ENCODE measurements around the gene UBC. TPM values are rescaled to one million over a fixed set of nuclear protein-coding genes. Genes with fewer than 3 reads are reported as not detected.

The UBC gene
- total RNA-seq, 1 donor: 2,055 TPM

- H3K27me3 ChIP-seq (ENCODE audit: insufficient read depth, low read length): no peaks in the 10 kb centered on the region
- H3K4me3 ChIP-seq (ENCODE audit: low read length): no peak overlapping the region
- H3K9me3 ChIP-seq (ENCODE audit: low read depth, low read length): no peaks in the 10 kb centered on the region
- peaks cover 36% of the 10 kb centered on the region for H3K4me1 ChIP-seq (ENCODE audit: insufficient read depth, low read length)
These were observed 46.0 kb downstream of the UBC start for GRCh38 chr12:124868252-124869058.

GRCh38 chr12:124867401-124867930 lies 47.0 kb downstream of the UBC start:
- Histone ChIP-seq H3K4me3 (ENCODE audit: low read length) (no peak overlapping the region), H3K27me3 (ENCODE audit: insufficient read depth, low read length) (no peaks in the 10 kb centered on the region), H3K9me3 (ENCODE audit: low read depth, low read length) (no peaks in the 10 kb centered on the region), H3K4me1 (ENCODE audit: insufficient read depth, low read length) (peaks cover 46% of the 10 kb centered on the region)

DNA sequence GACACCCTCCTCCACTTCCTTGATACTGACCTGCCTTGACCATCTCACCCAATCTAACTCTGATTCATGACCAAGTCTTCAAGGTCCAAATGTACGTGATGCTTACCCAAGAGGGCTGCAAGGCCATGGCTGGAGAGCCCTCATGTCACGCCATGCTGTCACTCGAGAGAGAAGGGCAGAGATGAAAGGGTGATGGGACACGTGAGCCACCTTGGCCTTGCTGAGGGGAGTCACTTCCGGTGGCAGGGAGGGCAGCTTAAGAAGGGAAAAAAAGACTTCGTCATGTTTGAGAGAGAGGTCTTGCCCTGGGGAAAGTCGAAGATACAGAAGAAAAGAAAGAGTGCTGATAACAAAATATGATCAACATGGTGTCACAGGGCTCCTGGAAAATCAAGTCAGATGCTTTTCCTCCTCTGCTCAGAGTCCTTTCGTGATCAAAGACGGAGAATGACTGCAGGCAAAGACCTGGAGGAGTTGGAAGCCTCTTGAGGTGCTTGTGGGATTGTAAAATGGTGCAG lies 47.5 kb downstream of the UBC start:
- Histone ChIP-seq H3K4me1 (ENCODE audit: insufficient read depth, low read length) (peaks cover 49% of the 10 kb centered on the region), H3K9me3 (ENCODE audit: low read depth, low read length) (no peaks in the 10 kb centered on the region), H3K27me3 (ENCODE audit: insufficient read depth, low read length) (no peaks in the 10 kb centered on the region), H3K4me3 (ENCODE audit: low read length) (no peak overlapping the region)

DNA sequence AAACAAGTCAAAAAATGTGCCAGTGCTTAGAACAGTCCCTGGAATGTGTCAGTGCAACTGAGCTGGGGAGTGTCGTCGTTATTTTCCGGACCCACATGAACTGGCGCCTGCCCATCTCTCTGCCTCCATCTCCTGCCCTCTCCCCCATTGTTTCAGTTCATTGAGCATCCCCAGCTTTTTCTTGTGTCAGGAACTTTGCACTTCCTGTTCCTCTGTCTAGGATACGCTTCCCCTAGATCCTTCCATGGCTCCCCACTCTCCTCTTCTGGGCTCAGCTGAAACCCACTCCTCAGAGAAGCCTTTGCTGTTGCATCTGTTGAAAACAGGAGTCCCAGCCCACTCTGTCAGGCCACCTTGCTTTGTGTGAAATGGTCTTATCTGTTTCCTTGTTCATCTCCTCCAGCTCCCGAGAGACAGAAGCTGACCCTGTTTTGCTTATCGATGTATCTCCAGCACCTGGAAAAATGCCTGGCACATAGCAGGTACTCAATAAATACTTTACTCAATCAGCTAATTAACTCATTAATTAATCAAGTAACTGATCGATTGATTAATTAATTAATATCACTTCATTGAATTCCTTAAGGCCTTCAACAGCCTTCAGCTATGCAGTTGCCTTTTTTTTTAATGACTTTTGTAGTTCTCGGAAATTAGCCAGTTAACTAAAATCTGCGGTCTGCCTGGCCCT lies 48.1 kb downstream of the UBC start:
- Histone ChIP-seq H3K9me3 (ENCODE audit: low read depth, low read length) (no peaks in the 10 kb centered on the region), H3K27me3 (ENCODE audit: insufficient read depth, low read length) (no peaks in the 10 kb centered on the region), H3K4me1 (ENCODE audit: insufficient read depth, low read length) (peaks cover 55% of the 10 kb centered on the region), H3K4me3 (ENCODE audit: low read length) (no peak overlapping the region)

DNA sequence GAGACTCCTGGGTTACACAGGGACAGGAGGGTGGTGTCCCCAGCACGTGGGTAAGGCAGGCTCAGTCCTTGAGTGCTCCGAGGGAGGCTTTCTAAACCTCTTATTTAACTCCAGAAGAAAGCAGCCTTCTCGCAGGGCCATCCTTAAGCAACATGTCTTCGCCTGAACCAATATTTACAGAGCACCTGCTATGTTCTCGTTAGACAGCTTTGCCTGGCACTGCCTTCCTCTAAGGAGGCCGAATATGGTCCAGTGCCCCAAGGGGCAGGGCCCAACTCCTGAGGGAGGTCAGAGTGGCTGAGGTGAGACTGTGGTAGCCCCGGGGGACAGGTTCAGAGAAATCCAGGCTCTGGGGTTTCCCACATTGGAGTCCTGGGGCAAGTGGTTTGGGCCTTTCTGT lies 48.7 kb downstream of the UBC start:
- Histone ChIP-seq H3K4me3 (ENCODE audit: low read length) (no peak overlapping the region), H3K4me1 (ENCODE audit: insufficient read depth, low read length) (peaks cover 55% of the 10 kb centered on the region), H3K27me3 (ENCODE audit: insufficient read depth, low read length) (no peaks in the 10 kb centered on the region)

GRCh38 chr12:124864326-124864752 lies 50.1 kb downstream of the UBC start:
- H3K4me1 ChIP-seq (ENCODE audit: insufficient read depth, low read length): peaks cover 47% of the 10 kb centered on the region
- no peak overlapping the region for H3K4me3 ChIP-seq (ENCODE audit: low read length)
- no peaks in the 10 kb centered on the region for H3K27me3 ChIP-seq (ENCODE audit: insufficient read depth, low read length)
- H3K9me3 ChIP-seq (ENCODE audit: low read depth, low read length): no peaks in the 10 kb centered on the region

More for the DNA sequence above, 48.7 kb downstream of the UBC start:
- H3K9me3 ChIP-seq (ENCODE audit: low read depth, low read length): no peaks in the 10 kb centered on the region

GRCh38 chr12:124863416-124864325 lies 50.8 kb downstream of the UBC start, which contains the start of gene SCARB1:
Gene SCARB1 (minus strand): TSS chr12:124863864. CDS start chr12:124863720, 144 bp downstream.
- Histone ChIP-seq H3K4me1 (ENCODE audit: insufficient read depth, low read length) (peaks cover 40% of the 10 kb centered on the region), H3K4me3 (ENCODE audit: low read length) (peak within 1 kb of the TSS; percentile 56), H3K27me3 (ENCODE audit: insufficient read depth, low read length) (no peaks in the 10 kb centered on the region), H3K9me3 (ENCODE audit: low read depth, low read length) (no peaks in the 10 kb centered on the region)

DNA sequence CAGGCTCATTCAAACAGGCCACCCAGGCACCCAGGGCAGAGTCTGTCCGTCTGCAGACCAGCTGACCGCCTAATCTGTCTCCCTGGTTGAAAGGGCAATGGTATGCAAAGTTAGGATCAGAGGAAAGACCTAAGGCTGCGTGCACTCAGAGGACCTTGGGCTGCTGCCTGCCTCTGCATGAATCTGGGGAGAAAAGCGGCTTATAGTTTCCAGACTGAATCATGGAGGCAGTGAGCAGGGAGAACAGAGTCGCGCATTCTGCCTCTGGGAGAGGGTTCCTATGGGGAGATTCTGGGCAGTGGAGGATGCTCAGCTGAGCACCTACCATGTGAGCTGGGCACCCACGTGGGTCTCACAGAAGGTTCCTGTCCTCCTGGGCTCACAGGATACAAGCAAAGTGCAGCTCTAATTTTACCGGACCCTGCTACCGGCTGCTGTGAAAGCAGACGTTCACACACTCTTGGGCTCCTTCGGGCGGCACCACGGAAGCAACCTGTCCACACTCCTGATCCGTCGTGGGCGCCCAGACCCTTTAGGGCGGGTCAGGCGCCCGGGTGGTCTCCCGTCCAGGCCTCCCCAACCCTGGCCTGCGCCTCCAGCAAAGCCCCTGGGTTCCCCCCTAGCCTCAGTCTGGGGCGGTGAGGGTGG lies 51.6 kb downstream of the UBC start:
- H3K4me1 ChIP-seq (ENCODE audit: insufficient read depth, low read length): peaks cover 33% of the 10 kb centered on the region
- no peaks in the 10 kb centered on the region for H3K27me3 ChIP-seq (ENCODE audit: insufficient read depth, low read length)
- H3K4me3 ChIP-seq (ENCODE audit: low read length): peak overlapping the region; percentile 56
- H3K9me3 ChIP-seq (ENCODE audit: low read depth, low read length): no peaks in the 10 kb centered on the region

GRCh38 chr12:124861898-124862676 lies 52.4 kb downstream of the UBC start:
- Histone ChIP-seq H3K4me3 (ENCODE audit: low read length) (no peak overlapping the region), H3K4me1 (ENCODE audit: insufficient read depth, low read length) (peaks cover 25% of the 10 kb centered on the region), H3K9me3 (ENCODE audit: low read depth, low read length) (no peaks in the 10 kb centered on the region), H3K27me3 (ENCODE audit: insufficient read depth, low read length) (no peaks in the 10 kb centered on the region)

Other genes starting within 250 kb of the UBC start
- 2.5 TPM for gene SCARB1, start 50.8 kb downstream of the UBC start, total RNA-seq
- gene DHX37, start 74.5 kb upstream of the UBC start, total RNA-seq: 20.0 TPM
- 2.0 TPM for gene BRI3BP, start 79.0 kb upstream of the UBC start, total RNA-seq
- gene AACS, start 150.8 kb upstream of the UBC start, total RNA-seq: 3.8 TPM